ENCODE data around the gene PRKCQ.

- TF ChIP-seq CEBPB (IDR thresholded peaks at IDR 0.05; ENCODE audit: low read depth, low read length), result no peak
- no peak for TF ChIP-seq RAD21 (IDR thresholded peaks at IDR 0.05 in 1 of 2, conservative IDR thresholded peaks at IDR 0.05 in 1 of 2; ENCODE audit: low read depth in 2 of 2, low read length in 2 of 2)
- no peak for TF ChIP-seq EP300 (IDR thresholded peaks at IDR 0.05; ENCODE audit: borderline replicate concordance in 1 of 2, low read depth in 2 of 2, low read length in 2 of 2)
- no peak for TF ChIP-seq CTCF (IDR thresholded peaks at IDR 0.05; ENCODE audit: control extremely low read depth in 1 of 3, insufficient read depth in 1 of 3, low read depth in 1 of 3, low read length in 3 of 3)
- no peak for TF ChIP-seq EZH2 (IDR thresholded peaks at IDR 0.05; ENCODE audit: low read depth, low read length, severe bottlenecking)
- no peak for TF ChIP-seq TAF1 (IDR thresholded peaks at IDR 0.05; ENCODE audit: low read depth, low read length)
- no peak for TF ChIP-seq MAX (IDR thresholded peaks at IDR 0.05)
- no peak for TF ChIP-seq POLR2AphosphoS5 (IDR thresholded peaks at IDR 0.05; ENCODE audit: low read depth, low read length)
These were observed 177.7 kb downstream of the PRKCQ start for GRCh38 chr10:6402349-6402709.
